Right kidney (tissue), 1 donor: ENCODE measurements around the gene CD300LF.

Experiments used
- DNase-seq: peaks from one replicate; pipeline ENCODE4 v3.0.0-alpha.2; 2016

CD300LF gene

DNA sequence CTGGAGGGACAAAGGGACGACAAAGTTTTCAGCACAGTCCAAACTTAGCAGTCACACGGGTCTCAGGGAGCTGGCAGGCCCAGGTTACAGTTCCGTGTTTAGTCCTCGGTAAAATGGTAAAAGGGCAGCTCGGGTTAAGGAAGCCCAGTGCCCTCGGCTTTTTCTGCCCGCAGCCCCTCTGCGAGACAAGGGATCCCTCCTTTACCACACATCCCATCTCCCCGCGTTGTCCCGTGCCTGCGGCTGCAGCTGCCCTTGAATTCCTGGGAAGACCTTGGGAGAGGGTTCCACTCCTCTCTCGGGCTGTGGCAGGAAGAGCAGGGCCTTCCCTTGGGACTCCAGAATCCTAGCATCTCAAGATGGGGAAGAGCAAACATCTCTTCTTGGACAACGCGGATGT, 17.1 kb upstream of the CD300LF start:
- no peak for DNase-seq

- no peak for DNase-seq
Observed at GRCh38 chr17:74729368-74729767, 16.6 kb upstream of the CD300LF start.

DNA sequence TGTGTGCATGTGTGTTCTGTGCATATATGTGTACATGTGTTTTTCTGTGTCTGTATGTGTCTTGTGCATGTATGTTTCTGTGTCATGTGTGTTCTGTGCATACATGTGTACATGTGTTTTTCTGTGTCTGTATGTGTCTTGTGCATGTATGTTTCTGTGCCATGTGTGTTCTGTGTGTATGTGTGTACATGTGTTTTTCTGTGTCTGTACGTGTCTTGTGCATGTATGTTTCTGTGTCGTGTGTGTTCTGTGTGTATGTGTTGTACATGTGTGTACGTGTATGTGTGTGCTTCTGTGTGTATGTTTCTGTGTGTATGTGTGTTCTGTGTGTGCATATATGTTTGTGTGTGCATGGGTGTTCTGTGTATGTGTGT, 16.0 kb upstream of the CD300LF start:
- DNase-seq = no peak

DNA sequence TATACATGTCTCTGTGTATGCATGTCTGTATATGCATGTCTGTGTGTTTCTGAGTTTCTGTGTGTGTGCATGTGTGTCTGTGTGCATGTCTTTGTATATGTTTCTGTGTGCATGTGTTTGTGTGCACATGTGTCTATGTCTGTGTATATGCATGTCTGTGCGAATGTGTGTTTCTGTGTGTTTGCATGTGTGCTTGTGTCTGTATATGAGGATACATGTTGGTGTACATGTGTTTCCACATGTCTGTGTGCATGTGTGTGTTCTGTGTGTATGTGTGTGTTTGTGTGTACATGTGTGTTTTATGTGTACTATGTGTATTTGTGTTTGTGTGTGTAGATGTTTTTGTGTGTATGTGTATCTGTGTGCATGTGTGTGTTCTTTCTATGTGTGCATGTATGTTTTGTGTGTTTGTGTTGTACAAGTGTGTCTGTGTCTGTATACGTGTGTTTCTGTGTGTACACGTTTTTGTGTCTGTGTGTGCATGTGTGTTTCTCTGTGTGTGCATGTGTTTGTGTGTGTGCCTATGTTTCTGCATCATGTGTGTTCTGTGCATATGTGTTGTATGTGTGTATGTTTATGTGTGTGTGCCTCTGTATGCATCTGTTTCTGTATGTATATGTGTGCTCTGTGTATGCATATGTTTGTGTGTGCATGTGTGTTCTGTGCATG, 15.4 kb upstream of the CD300LF start:
- no peak for DNase-seq

DNA sequence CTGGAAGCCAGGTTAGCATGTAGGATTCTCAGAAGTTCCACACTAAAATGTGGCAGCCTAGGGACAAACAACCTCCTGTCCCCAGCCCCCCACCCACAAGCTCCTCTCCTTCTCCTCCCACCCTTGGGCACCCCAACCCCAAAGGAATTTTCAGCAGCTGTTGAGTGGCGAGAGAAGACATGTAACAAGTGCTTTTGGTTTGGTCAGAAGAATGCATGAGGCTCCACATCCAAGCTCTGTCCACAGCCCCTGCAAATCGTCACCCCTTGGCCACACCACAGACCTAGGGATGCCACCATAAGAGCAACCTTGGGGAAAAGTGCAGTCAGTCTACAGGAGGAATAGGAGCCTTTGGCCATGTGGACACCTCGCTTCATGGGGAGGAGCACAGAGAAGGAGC, 12.4 kb upstream of the CD300LF start:
- no peak for DNase-seq

- no peak for DNase-seq
Observed at GRCh38 chr17:74723891-74724290, 11.2 kb upstream of the CD300LF start.

- no peak for DNase-seq
Observed at GRCh38 chr17:74722782-74723181, 10.1 kb upstream of the CD300LF start.

GRCh38 chr17:74720506-74720905, 7.8 kb upstream of the CD300LF start:
- no peak for DNase-seq

GRCh38 chr17:74715144-74715543, 2.4 kb upstream of the CD300LF start:
- DNase-seq = no peak

GRCh38 chr17:74713171-74713755, 540 bp upstream of the CD300LF start:
- no peak for DNase-seq

DNA sequence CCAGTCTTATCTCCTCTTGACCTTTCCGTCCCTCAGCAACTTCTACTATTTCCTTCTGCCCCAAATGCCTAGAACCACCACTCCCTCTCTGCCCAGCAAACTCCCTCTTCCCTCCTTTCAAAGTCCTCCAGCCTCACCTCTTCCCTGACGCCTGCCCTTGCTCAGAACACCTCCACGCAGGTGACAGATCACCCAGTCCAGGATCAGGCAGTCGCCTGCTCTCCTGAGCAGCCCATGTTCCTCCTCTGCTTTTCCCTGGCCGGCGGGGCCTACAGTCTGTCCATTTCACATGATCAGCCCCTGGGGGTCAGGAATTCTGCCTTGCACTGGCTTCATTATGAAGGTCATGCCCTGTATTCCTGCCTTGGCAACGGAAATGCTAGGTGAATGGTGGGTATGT, 422 bp downstream of the CD300LF start:
- DNase-seq = no peak

DNA sequence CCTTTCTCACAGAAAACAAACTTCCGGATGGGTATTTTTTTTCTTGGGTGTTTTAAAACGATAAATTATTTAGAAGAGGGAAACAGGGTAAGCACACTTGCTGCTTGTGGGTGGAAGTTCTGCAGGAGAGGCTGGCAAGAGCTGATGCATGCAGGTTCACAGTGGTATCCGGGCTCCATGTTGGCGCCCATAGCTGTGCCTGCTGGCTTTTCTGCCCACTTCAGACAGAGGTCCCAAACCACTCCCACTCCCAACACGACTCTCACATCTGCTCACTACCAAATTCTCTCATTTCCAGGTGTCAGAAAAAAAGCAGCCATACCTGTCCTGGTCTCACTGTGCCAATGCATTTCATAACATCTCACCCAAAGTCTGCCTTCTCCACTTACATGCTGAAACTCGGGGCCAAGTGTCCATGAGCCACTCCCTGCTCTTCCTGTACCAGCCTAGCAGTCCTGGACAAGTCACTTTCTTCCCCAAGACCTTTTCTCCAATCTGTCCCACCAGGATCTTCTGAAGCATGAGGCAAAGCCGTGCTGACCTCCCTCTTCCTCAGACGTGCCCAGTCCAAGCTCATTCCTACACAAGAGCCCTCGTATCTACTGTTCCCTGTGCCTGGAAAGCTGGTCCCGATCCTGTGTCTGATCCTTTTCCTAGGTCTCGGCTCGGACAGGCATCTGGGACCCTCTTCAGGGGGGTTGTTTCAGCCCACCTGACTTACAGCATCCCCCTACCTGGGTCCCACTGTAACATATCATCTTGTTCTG, 1.5 kb downstream of the CD300LF start:
- DNase-seq = no peak

DNA sequence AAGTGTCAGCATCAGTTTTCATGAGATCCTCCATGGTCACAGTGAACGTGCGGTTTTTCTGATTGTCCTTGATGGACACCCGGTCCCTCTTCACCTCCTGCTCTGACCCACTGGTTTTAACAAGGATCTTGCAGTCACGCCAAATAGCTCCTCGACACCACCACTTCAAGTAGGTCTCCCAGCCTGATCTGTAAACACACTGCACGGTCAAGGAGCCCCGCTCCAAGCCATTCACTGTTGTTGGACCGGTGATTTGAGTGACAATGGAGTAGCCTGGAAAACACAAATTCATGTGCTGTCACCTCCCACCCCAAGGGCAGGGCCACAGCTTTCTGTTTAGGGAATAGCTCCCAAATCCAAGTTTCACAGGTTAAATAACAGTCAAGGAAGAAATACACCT, 8.2 kb downstream of the CD300LF start:
- no peak for DNase-seq

DNA sequence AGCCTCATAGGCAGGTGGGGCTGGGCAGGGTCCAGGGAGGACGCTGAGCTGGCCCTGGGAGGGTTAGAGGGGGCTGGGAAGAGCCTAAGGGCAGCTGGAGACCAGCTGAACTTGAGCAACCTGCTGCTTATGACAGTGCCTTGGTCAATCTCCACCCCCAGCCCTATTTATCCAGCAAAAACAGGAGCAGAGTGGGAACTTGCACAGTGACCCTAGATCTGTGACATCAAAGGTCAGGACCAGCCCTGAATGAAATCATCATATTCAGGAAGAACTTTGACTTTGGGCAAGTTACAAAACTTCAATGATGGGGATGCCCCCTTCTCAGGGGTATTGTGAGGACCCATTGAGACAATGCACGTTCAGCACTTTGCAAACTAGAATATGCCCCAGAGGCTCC, 9.4 kb downstream of the CD300LF start:
- no peak for DNase-seq

DNA sequence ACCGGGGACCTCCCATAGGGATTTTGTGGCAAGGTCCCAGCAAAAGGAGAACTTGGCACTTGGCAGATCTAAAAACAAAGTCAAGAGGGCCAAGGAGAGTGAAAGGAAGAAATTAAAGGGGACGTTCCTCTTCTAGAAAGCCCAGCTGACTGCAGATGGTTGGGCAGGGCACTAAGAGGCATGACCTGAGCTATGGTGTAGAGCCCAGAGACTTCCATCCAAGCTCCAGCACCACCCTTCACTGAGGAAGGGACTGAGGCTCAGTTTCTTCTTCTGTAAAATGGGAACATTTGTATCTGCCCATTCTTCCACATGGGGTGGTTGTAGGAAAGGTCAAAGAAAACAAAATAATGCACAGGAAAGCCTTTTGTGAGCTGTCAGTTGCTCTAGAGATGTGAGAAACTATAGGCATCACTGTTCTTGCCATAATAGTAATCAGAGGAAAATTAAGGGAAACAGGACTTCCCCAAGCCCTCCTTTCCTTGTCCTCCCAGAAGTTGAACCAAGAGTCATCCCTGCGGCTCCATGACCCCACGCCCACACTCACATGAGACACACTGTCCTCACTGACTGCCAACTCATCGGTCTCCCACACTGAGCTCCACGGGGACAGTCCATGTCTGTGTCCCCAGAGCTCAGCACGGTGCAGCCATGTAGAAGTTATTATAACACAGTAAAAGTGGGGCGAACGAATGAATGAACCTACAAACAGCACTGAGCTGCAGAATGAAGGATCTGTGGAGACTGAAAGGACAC, 10.4 kb downstream of the CD300LF start:
- no peak for DNase-seq

DNA sequence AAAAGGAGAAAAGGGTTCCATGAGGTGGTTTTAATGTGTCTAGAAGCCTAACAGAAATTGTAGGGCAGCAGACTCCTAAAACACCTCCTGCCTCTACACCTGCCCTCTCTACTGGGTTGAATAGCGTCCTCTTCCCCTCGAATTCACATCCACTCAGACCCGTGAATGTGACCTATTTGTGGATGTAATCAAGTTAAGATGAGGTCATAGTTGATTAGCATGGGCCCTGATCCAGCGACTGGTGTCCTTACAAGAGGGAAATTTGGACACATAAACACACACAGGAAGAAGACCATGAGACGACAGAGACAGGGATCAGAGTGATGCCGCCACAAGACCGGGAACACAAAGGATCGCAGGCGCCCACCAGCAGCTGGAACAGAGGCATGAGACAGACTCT, 13.5 kb downstream of the CD300LF start:
- DNase-seq = no peak

GRCh38 chr17:74698069-74698468, 14.7 kb downstream of the CD300LF start:
- no peak for DNase-seq

DNA sequence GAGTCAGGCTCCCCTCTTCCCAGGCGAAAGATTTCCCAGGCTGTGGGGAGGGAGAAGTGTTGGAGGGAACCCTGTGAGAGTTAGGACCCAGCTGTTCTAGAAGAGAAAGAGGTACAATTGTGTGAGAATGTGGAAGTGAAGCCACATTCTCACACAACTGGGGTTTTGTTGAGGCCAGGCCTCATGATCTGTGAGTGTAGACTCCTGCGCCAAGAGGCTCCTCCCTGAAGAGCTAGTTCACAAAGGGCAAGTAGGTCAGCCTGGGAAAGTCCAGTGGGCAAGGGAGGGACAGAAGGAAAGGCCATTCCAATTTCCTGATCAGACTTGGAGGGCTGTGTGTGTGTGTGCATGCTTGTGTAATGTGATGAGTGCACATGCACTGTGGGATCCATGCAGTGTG, 15.2 kb downstream of the CD300LF start:
- DNase-seq = no peak

DNA sequence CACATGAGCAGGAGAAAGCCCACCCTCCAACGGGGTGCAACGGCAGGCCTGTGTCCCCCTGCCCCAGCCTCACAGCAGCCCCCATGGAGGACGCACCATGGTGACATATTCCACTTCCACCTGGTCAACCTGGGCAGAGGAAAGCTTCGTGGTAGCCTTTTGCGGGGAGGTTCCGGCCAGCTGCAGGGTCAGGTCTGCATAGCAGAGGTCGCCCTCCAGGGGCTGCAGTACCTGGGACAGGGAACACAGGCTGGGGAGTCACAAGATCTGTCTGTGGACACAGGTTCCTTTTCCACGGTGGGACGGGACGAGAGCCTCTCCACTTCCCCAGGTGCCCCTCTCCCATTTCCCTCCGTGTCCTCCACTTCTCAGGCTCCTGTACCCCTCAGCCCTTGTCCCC, 17.1 kb downstream of the CD300LF start:
- DNase-seq = no peak

DNA sequence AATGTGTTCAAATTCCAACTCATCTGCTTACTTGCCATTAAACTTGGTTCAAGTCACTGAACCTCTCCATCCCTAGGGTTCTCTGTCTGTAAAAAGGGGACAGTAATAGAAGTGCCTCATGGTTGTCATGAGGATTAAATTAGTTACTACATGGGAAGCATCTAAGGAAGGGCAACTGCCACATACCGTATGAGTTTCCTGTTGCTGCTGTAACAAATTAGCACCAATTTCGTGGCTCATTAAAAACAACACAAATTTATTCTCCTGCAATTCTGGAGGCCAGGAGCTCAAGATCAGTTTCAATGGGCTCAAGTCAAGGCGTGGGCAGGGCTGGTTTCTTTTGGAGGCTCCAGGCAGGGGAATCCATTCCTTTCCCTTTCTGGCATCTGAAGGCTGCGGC, 18.6 kb downstream of the CD300LF start:
- DNase-seq = no peak

- DNase-seq = no peak
Observed at GRCh38 chr17:74691151-74691550, 21.6 kb downstream of the CD300LF start.

- no peak for DNase-seq
Observed at GRCh38 chr17:74690409-74690825, 22.3 kb downstream of the CD300LF start.

DNA sequence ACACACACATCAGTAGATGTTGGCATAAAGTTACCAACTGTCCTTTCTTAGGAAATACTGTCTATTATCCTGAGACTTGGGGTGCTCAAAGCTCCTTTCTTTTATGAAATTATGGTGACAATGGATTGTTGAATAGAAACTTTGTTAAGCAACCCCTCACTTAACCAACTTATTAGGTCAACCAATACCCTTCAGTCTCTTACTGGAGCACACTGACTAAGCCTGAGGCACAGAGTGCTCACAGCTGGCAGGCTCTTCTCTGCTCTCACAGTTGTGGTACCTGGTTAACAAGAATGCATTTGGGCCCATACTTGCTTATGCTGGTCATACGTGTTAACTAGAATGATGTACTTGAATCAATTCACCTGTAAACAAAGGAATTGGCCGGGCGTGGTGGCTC, 24.8 kb downstream of the CD300LF start:
- no peak for DNase-seq
